Activated T-cell treated with anti-CD3 and anti-CD28 coated beads for 4 hours (primary cell): Measurements from ENCODE around the gene EFTUD2.
"Not testable (repeated sequence)": the region's sequence is repeated elsewhere in the genome, so short reads cannot be mapped to it uniquely, and the experiment has no call there.

Experiments
- DNase-seq: peaks from one replicate; pipeline ENCODE4 v3.0.0-alpha.2; 2020

EFTUD2 gene

DNA sequence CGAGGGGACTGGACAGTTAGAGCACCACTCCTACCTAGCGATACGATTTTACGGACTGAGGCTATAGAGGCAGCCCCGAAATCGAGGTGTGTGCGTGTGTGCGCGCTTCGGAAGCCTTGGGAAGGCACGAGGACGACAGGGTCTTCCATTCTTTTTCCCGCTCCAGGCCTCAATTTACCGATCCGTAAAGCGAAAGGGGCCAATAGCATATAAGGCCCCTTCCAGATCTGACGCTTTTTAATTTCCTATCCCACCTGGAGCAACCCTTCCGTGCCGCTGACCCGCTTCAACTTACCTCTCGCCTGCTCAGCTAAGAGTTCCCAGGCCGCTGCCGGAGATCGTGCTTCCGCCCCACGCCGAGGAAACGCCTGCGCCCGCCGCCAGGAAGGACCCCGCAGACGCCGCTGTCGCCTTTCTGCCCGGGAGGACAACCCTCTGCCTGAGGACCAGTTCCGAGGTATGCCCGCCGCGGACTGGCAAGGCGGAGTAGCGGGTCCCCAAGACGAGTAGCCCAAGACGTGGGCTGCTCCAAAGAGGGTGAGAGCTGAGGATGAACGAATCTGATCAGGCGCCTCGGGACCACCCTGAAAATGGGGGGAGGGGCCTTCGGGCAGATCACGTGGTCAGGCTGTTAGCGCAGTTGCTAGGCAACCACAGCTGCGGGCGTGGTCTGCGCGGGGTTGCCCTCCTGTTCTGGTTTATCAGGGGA lies at the start of gene EFTUD2:
EFTUD2 (minus strand) TSS at position 372 of the 709 bp plus-strand sequence. CDS start 4,924 bp downstream, outside the sequence.
- DNase-seq: peak; percentile 93

DNA sequence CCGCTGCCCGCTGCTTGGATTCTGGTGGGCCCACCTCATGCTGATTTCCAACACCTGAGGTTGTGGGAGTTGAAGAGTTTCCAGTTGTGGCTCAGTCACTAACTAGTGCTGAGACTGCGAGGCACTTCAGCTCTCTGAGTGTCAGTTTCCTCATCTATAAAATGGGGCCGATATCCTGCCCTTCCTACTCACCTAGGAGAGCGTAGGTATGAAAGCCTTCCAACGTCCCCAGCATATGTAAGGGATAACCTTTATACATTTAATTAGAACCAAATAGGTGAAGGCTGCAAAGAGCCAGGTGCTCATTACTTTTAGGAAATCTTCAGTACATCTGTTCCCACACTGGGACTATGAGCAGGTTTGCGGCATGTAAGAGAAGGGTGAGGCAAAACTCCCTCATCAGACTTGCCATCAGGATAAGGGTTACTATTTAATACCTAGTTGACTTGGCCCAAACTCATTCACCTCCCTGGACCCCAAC lies 49.1 kb upstream of the EFTUD2 start:
- no peak for DNase-seq

DNA sequence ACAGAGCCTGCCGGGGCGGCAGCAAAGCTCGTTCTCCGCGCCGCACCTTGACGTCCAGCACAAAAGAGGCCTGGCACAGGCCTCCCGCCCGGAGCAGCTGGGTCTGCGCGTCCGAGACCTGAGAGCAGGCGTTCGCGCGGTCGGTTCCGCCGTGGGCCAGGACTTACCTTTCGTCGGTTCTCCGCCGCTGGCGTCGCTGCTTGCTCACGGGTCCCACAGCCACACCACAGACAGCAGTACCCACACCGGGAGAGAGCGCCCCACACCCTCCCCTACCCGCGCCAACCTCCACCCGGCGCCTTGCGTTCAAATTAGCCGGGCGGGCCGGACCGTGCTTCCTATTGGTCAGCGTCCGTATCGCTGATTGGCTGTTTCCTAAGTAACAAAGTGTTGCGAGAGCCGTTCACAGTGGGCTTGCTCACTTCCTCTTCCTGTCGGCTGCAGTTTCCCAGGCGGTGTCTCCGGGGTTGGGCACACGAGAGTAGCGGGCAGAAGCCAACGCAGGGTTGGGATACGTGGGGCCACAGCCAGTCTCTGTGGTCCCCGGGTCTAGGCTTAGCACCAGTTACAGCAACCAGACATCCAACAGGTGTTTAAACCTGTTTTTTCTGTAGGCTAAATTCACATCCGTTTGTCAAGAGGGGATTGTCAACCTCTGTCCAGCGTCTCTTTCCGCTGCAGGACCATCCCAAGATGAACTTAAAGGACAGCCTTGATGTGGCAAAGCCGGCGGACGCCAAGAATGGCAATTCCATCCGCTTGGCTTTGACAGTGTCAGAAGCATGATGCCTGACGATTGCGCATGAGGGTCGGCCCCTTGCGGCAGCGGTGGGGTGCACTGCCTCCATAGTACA lies 48.4 kb upstream of the EFTUD2 start, which contains the start of gene KIF18B:
KIF18B (minus strand) TSS at position 313 of the 854 bp plus-strand sequence. CDS start 11,429 bp downstream, outside the sequence.
- peak; percentile 80 for DNase-seq

DNA sequence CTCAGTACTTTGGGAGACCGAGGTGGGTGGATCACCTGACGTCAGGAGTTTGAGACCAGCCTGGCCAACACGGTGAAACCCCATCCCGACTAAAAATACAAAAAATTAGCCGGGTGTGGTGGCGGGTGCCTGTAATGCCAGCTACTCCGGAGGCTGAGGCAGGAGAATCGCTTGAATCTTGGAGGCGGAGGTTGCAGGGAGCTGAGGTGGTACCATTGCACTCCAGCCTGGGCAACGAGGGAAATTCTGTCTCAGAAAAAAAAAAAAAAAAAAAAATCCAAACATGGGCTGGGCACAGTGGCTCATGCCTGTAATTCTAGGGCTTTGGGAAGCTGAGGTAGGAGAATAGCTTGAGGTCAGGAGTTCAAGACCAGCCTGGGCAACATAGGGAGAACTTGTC lies 46.4 kb upstream of the EFTUD2 start:
- DNase-seq: not testable (repeated sequence)

DNA sequence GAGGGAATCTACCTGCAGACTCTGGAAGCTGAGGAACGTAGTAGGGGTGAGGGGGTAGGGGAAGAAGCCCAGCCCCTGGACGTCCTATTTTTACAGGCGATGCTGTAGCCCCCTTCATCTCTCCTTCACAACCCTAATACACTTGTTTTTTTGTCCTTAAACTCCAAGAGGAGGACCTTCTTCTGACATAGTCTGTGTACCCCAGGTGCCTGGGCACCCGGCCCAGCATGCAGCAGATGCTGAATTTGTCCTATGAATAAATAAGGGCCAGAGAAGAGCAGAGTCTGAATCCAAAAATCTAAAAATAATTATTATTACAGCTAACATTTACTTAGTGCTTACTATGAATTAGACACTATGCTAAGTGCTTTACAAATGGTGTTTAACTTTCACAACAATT lies 43.2 kb upstream of the EFTUD2 start:
- no peak for DNase-seq

DNA sequence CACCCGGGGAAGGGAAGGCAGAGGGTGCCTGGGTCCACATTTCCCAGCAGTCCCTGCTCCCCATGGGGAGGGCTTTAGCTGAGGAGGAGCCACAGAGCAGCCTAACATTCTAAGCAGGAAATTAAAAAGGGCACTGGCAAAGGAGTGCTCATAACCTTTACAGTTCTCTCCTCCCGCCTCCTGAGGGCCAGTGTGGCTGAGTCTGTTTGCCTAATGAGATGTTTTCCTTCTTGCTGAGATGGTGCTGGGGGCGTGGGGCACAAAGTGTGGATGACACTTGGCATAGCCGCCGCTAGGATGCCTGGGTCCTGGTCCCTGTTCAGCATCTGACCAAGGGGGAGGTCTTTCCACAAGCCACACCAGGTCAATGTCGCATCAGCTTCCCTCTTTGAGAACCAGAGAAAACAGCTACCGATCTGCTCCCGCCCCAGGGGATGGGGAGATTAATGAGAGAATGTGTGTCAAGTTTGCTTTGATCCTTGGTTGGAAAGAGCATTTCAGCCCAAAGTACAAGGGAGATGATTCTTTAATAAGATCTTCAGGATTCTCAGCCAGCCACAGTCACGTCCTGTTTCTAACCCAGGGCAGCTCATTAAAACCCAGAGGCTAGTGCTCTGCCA lies 42.6 kb upstream of the EFTUD2 start:
- no peak for DNase-seq

DNA sequence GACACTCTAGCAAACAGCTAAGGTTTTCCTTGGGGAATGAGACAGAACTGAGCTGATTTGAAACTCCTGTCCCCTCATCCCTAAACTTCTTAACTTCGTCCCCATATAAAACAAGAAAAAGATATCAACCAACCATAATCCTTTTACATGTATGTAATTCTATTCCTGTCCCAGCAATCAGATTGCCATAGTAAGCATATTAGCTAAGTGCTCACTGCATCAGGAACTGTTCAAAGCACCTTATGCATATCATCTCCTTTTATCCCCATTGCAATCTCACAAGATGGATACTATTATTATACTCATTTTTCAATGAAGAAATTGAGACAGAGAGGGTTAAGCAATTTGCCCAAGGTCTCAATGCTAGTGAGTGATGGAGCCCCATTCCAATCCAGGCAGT lies 41.5 kb upstream of the EFTUD2 start:
- DNase-seq: no peak

DNA sequence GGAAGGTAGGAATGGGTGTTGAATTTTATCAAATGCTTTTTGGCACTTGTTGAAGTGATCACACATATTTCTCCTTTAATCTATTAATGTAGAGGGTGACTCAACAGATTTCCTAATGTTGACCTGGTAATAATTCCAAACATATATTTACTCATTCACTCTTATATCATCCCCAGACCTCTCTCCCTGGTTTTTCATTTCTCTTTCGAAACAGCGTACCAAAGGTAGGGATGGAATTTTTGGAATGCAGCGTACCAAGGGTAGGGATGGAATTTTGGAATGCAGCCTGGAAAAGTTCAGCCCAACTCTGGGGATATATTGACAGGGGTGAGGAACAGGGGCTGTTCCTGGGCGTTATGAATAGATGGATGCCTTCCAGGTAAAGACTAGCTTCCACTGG lies 41.1 kb upstream of the EFTUD2 start:
- no peak for DNase-seq

DNA sequence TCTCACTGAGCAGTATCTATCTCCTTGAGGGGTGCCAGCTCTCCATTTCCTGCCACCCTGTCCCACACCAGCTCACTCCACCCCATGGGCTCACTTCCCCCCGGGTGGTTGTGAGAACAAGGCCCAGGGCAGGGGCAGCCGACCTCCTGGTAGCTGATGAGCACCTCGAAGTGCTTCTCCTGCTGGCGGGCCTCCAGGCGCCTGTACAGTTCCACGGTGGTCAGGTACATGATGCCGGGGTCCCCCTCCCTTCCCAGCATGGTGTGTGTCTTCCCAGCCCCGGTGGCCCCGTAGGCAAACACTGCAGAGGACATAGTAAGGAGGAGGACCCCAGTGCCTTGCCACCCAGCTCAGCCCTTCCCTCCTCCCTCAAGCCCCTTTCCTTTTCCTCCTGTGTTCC lies 35.9 kb upstream of the EFTUD2 start:
- no peak for DNase-seq

DNA sequence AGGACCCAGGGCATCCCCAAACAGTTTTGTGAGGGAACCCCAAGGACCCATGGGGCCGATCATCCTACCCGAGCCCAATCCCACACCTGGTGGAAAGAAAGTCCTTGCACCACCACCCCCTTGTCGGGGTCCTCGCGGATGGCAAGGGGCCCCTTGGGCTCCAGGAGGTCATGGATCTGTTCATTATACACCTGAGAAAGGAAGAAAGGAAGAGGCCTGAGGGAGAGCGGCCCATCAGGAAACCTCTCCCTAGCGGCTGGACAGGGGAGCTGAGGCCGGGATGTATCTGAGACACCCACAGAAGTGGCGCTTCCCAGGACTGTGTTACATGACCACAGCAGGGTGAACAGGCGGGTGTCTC lies 35.5 kb upstream of the EFTUD2 start:
- DNase-seq: no peak

DNA sequence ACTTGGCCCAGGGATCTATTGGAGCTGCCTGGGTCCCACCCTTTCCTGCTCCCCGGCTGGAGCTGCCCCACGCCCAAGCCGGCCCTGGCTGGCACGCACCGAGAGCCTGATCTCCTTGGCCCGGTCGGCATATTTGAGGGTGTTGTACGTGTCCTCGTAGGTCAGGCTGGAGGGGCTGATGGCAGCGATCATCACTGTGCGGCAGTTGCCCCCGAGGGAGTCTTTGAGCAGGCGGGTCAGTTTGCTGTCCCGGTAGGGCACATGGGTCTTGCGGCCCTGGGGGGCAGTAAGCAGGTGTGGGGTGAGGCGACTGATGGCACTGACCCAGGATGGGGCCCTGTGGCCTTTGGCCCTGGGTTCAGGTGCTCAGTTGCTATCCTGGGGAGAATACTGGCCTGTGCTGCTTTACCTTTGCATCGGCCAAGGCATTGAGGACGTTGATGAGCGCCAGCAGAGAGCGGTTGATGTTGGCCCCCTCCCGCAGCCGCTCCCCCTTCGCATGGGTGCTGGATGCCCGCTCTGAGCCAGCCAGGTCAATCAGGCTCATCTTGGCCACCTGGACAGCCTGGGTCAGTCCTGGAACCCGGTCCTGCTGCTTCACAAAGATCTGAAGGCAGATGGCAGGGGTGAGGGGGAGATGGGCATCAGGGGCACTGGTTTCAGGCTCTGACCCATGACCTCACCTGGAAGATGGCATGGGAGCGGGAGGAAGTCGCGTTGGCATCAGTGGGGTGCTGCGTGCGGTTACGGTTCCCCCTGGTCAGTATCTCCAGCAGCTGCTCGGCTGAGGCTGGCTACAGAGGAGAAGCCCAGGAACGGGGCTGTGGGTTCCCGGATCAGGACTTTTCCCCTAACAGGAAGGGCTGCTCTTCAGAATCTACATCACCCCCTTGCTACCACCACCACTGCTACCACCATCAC lies 34.8 kb upstream of the EFTUD2 start:
- DNase-seq: no peak

DNA sequence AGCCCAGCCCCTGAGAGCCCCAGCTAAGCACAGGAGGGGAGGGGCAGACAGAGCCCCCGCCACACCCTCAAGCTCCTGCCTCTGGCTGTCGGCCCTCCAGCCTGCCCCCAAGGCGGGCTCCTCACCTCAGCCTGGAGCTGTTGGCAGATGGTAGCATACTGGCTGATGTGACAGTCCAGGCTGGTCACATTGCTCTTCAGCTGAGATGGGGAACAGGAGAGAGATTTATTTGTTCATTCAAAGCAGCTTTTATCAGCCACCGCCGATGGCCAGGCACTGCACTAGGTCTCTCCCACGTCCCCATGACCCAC lies 33.5 kb upstream of the EFTUD2 start:
- DNase-seq: no peak

DNA sequence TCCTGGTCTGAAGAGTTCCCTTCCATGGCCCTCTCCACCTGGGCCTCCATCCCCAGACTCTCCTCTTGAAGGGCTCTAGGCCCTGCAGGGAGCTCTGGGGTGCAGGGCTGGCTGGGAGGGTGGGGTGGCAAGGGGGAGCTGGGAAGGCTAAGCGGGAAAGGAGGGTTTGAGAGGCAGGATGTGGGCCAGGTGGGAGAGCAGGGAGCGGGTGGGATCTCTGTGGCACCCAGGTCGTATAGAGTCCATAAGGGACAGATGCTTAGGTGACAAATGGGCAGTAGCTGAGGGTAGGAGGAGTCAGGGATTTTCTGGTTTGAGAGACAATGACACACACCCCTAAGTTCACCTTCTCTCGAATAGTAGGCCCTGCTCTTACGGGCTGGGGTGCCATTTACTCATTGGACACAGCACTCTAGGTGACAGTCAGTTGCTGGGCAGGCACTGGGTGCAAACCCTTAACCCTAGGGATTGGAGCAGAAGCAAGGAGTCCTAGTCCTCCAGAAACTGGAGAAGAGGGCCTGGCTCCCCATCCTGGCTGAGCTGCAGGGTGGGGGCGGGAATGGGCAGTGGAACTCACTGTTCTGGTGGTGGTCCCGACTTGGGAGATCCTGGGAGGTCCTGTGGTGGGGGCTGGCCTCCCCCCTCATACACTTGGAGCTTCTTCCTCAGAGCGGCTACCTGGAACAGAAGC lies 33.0 kb upstream of the EFTUD2 start:
- DNase-seq: no peak

DNA sequence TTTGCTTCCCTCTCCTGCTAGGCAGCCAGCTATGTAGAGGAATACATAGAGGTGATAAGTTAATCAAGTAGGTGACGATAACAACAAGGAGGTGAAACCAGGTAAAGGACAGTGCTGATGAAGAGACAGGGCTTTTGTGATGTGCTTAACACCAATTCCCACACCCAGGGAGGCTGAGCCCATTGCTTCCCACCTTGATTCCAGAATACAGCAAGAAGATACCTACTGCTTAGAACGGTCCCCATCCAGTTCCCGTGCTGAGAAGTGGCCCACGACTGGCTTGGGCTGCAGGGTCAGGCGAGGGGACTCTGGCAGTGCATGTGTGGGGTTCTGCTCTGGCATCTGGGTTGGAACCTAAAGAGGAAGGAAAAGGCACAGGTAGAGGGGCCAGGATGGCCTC lies 32.1 kb upstream of the EFTUD2 start:
- DNase-seq: no peak

DNA sequence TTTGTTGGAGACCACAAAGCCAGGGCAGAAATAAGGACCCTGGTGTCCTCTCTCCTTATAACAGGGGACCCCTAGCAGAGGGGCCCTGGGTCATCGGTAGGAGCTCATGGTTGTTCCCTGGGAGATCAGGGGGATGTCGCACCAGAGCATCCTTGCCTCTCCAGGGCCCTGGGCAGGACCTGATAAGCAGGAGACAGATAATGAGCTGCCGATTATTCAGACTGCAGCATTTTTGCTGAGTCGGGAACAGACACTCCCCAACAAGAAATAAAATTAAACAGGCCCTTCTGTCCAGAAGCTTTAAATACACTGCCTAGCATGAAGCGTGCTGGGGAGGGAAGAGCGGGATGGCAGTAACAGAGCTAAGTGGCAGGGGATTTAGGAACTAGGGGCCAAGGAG lies 31.4 kb upstream of the EFTUD2 start:
- no peak for DNase-seq

DNA sequence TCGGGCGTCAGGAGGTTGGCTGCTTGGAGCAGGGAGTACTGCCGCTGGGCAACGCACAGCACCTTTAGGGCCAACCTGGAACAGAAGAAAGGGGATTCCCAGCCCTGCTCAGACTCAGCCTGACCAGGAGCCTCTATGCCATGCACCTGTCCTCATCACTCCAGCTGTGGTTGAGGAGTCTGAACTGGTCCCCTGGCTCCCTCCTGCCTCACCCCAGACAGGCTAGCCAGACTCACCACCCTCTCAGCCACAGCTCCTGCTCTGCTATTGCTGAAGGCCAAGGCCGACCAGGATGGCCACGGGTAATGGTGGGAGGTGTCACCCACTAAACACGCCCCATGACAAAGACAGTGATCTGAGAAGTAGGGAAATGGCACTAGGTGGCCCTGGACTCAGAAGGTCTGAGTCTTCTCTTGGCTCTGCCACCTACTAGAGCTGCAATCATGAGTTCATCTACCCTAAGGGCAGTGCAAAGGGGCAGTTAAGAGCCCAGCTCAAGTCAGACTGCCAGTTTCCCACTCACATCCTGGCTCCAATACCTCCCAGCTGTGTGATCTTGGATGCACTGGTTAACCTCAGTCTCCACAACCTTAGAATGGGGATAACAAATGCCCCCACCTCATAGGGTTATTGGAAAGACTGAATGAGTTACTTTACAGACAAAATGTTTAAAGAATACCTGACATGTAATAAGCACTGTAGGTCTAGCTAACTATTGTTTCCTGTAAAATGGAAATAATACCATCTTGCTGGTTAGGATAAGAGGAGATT lies 29.9 kb upstream of the EFTUD2 start:
- DNase-seq: no peak

DNA sequence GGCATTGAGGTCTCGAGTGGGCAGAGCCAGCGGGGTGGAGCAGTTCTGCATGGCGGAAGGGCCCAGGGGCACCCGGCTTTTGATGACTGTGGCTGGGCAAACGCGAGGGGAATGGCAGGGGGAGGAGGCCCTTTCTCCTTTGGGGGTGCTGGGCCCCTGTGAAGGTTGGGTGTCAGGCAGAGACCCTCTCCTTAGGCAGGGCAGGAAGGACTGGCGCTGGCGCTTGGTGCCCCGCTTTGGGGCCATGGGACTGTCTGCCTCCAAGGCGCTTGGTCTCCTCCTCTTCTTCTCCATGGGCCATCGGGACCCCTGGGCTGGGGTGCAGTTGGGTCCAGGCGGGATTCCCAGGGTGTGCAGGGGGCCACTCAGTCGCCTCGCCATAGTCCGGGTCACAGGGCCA lies 28.9 kb upstream of the EFTUD2 start:
- DNase-seq: no peak

DNA sequence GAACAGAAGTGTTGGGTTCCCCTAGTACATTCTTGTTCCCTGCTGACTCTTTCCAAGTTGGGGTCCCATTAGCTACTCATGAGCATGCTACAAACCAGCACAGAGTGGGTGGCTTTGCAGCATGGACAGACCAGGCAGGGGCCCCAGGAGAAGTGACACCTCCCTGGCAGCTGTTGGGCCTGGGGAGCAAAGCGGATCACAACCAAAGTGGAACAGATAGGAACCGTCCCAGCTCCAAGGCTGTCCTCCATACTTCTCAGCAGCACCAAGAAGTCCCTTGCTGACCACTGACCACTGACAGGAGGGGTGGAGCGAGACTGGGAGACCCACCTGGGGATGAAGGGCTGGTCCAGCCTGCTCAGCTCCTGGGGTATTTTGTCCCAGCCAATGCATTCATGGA lies 28.5 kb upstream of the EFTUD2 start:
- DNase-seq: no peak

DNA sequence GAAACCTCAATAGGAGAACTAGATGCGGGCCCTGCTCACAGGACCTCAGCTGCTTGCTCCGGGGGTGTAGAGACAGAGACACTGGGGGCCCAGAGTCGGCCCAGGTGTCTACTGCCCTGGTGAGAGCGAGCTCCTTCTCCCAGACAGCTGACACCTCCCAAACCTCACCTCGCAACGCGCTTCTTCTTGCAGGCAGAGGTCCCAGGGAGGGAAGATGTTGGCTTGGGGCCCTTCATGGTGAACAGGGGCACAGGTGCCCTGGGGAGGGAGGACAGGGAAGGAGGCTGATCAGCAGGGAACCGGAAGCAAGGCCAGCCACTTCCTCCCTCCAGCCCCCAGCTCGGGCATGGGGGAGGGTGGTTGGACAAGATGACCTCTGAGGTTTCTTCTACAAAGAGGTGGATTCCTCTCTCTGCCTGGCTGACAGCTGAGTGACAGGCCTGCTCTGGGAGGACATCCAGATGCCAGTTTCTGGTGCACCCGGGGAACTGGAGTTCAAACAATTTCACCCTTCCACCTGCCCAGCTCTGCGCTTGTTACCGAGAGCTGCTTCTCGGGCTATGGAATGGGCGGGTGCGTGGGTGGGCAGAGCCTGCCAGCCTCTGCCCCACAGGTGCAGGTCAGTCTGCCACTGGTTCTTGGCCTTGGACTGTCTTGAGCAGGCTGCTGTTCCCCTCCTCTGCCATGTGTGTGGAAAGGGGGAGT lies 27.7 kb upstream of the EFTUD2 start:
- DNase-seq: no peak
